Stimulated activated CD8-positive, alpha-beta memory T cell treated with anti-CD3 and anti-CD28 coated beads, Interleukin-12 subunit alpha, Interleukin-12 subunit beta, amount 100 ng/mL, for 24 hours (primary cell): ENCODE data around the gene FMO1.
"Not testable (repeated sequence)": the region's sequence is repeated elsewhere in the genome, so short reads cannot be mapped to it uniquely, and the experiment has no call there.

Experiments used
- DNase-seq: peaks from one replicate; pipeline ENCODE4 v3.0.0-alpha.2; 2020; ENCODE audit errors: extremely low read depth

Gene FMO1

GRCh38 chr1:171236231-171236630 lies 12.1 kb upstream of the FMO1 start:
- not testable (repeated sequence) for DNase-seq

- no peak for DNase-seq
Measured at GRCh38 chr1:171243878-171244277, 4.4 kb upstream of the FMO1 start.

DNA sequence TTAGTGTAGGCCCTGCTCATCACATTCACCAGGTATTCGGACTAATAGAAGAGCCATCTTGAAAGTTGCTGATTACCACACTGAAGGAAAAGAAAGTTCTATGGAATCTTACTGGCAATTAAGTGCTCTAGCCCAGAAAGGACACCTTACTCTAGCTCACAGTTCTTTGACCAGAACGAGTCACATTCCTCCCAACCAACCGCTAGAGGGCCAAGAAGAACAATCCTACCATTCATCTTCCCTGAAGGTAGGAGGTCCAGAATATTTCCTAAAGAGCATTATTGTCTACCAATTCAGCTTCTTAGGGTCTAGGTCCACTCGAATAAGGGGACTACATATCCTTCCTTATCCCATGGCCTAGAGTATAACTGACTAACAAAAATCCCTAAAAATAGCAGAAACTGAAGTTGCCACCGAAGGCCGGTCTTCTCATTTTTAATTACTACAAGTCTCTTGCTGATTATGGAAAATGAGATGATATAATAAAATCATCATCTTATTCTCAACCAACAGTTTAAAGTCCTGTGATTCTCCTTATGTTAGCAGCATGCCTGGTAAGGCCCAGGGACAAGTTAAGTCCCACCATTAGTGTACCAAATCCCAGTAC lies 2.7 kb upstream of the FMO1 start:
- no peak for DNase-seq

DNA sequence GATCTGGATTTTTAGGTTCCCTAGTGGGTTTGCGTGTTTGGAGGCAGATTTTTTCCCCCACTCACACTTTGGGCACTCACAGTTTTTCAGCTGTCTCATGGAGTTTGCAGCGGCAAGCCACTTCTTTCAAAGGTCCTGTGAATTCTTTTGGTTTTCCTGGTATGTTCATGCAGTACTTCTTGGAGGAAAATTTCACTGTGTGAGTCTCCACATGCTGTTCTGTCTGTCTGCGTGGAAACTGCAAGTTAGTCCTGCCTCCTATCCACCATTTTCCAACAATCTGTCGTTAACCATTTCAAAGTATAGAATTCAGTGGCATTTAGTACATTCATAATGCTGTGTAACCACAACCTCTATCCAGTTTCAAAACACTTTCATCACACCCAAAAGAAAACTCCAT lies 793 bp upstream of the FMO1 start:
- no peak for DNase-seq

GRCh38 chr1:171248841-171249240 lies 547 bp downstream of the FMO1 start:
- no peak for DNase-seq

DNA sequence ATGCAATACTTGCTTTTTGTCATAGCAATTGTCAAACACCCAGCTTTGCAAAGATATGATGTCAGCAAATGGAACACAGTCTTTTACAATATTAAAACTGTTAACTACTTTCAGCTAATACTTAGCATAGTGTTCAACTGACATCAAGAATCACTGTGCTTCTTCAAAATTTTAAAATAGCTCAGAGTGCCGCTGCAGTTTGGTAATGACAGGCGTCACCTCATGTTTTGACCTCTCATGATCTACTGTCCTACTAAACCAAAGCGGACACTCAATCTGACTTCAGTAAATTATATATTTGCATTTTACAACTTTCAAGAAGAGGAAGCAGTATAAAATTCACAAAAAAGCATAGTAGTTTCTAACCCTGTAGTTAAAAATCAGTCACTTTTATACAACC lies 2.0 kb downstream of the FMO1 start:
- no peak for DNase-seq

DNA sequence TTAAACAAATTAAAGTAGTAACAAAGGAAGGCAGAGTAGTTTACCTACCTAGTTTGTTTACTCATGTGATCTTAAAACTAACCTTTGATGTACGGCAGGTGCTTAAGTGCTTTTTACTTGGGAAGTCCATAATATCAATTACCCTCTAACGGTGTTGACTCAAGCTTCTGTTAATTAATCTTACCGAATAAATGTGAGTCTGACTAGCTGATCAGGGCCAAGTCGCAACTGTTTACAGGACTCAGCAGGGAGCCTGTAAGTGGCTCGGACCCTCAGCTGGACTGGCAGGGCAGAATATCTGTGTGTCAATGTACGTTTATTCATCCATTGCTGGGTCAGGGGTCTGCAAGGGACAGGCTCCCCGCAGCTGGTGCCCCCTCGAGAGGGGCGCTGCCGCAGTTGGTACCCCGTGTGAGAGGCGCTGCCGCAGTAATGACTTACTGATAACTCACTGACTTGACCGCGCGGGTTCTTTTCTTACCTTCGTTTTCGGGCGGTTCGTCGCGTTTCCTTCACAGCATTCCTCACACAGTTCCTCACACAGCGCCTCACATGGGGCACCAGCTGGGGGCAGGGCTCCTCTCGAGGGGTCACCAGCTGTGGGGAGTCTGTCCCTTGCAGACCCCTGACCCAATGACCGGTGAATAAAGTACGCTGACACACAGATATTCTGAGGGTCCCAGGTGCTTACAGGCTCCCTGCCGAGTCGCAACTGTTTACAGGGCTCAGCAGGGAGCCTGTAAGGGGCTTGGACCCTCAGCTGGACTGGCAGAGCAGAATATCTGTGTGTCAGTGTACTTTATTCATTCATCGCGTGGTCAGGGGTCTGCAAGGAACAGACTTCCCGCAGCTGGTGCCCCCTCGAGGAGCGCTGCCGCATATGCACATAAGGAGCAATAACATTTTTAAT lies 3.0 kb downstream of the FMO1 start:
- DNase-seq = no peak

- no peak for DNase-seq
Measured at GRCh38 chr1:171251952-171252300, 3.6 kb downstream of the FMO1 start.

DNA sequence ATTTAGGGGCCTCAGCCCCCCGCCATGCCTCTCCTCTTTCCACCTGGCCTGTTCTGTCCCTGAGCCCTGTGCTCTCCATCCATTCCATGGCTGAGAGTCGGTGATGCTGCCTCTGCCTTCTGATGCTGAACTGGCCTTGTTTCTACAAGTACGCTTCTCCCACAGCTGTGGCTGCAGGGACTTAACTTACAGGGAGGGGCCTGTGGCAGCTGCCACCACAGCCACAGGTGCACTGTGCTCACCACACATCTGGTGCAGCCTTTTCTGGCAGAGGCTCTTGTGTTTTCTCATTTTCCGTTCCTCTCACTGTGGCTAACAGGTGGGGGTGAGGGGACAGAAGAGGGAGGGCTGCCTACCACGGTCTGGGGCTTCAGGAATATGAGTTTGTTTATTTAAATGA lies 4.2 kb downstream of the FMO1 start:
- no peak for DNase-seq

GRCh38 chr1:171254859-171255258 lies 6.6 kb downstream of the FMO1 start:
- DNase-seq = no peak

DNA sequence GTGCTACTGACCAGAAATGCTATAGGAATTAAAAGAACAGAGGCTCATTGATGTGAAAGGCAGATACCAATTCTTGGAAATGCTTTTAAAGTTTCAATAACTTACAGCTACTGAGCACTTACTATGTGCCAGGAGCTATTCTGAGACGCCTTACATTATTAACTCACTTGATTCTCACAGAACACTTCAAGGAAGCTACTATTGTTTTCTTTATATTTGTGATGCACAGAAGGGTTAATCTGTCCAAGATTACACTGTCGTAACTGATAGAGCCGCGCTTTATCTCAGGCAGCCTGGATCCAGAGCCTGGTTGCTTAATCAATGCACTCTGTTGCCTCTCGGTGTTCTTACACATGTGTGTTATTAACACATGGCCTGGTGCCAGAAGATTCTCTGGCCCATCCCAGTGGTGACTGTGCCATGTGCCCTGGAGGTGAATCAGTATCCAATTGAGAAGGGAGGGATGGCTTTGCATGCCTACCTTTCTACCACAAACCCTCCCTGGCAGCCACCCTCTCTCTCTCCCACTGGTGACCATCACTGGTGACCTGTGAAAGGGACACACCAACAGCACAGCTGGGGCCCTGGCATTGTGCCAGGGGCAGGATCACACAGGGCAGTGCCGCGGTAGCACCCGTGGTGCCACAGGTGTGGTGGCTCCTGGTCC lies 8.8 kb downstream of the FMO1 start:
- no peak for DNase-seq

DNA sequence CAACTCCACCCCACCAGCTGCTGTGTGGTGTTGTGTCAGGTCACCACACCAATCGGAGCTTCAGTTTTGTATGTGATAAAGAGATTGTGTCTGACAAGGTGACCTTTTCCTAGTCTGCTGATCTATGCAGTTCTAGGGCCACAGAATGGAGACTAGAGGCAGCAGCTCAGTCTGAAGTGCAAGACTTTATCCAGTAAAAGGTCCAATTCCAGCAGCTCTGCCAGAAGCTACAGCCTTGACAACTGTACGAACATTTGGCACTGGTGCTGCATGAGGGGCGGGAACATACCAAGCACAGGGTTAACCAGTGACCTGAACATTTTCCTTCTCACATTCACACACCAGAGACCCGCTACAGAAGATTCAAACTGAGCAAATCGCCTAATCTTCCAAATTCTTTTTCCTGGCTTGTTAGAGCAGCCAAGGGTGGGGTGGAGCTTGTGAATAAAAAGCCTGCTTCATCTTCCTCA lies 9.3 kb downstream of the FMO1 start:
- no peak for DNase-seq

GRCh38 chr1:171258429-171258828 lies 10.1 kb downstream of the FMO1 start:
- DNase-seq = no peak

GRCh38 chr1:171258943-171259342 lies 10.6 kb downstream of the FMO1 start:
- DNase-seq = no peak

DNA sequence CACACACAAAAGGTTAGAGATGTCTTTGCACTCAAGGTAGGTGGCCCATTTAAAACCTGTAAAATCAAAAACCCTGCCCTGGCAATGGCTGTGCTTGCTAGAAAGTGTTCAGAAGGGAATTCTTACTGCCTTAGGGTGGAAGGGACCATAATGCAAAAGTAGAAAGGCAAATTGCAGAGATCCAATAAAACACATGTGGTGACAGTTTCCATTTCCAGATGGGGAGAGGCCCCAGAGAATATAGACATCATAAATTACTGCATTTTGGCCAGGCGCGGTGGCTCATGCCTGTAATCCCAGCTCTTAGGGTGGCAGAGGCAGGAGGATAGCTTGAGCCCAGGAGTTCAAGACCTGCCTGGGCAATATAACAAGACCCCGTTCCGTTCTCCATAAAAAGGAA lies 13.0 kb downstream of the FMO1 start:
- no peak for DNase-seq

DNA sequence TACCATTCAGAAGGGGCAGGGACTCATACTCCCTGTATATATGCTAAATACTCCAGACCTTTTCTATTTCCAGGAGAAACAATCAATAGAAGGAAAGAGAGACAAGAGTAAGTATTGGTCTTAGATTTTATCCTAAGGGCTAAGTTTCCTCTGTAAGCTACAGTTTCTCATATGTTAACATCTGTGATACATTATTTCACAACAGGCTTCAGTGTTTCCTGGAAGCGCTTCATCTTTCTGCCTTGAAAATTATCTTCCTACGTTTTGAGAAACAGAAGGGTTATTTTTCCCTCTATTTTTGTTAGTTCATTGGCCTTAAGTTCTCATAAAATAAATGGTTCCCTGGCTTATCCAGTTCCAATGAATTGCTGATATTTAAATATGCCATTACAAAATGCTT lies 15.6 kb downstream of the FMO1 start:
- DNase-seq = no peak

DNA sequence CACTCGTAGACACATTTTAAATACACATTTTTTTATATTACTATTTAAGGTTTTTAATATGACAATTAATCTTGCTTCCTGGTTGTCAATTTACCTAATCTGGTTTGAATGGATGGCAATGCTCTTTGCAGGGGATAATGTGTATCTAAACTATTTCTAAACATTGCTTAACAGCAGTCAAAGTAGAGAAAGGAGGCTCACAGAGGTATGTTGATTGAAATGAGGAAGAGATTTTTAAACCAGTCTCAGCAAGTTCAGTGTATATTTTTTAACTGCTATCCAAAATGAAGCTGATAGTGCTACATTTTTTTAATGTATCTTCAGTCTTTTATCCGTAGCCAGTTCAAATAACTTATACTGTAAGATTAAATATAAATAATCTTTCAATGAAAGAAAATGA lies 17.4 kb downstream of the FMO1 start:
- no peak for DNase-seq

DNA sequence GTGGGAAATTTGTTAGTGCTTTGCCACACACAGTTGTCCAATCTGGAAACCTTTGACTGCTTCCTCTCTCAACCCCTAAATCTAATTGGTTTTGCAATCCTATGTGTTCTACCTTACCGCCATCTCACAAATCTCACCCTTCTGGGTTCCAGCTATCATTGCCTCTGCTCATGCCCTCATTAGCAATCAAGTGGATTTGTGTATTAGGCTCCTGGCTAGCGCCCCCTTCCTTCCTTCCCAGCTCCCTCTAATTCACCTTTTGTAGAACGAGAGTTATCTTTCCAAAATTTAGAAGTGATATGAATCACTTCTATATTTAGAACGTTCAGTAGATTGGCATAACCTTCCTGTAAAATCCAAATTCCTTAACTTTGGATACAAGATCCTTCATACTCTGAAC lies 18.6 kb downstream of the FMO1 start:
- no peak for DNase-seq

GRCh38 chr1:171267391-171267790 lies 19.1 kb downstream of the FMO1 start:
- no peak for DNase-seq

DNA sequence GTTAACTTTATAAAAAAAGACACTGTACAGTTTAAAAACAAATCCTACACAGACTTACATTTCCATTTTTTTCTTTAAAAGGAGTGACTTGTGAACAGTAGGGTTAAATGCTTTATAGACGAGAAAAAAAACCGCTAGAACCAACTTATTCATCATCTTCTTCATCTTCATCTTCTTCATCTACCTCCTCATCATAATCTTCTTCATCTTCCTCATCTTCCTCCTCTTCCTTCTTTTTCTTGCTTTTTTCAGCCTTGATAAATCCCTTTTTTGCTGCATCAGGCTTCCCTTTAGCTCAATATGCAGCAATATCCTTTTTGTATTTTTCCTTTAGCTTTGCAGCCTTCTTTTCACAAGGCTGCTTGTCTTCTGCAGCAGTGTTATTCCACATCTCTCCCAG lies 22.5 kb downstream of the FMO1 start:
- DNase-seq = no peak

DNA sequence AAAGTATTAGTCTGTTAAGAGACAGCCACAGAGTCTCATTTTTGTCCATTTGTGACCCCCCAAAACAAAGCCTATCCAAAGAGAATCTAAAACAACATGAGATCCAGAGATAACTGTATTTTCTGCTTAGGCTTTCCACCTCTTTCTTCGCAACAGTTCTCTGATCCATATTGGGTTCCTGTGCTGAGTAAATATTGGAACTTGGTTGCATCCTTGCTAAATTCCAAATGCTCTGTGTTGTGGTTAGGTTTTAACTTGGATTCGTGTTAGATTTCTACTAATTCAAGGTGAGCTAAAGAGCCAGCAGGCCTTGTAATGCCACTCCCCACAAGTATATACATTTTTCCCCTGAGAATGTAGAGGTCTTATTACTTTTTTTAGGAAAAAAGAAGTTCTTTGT lies 29.2 kb downstream of the FMO1 start:
- DNase-seq = no peak

- no peak for DNase-seq
Measured at GRCh38 chr1:171279234-171279633, 30.9 kb downstream of the FMO1 start.

- no peak for DNase-seq
Measured at GRCh38 chr1:171279678-171280077, 31.4 kb downstream of the FMO1 start.
